GM19468 (cell line): ENCODE data around the gene SMCO2.
"Not testable (repeated sequence)": the region's sequence is repeated elsewhere in the genome, so short reads cannot be mapped to it uniquely, and the experiment has no call there.

Experiments used
- ATAC-seq: cut with Tn5 transposase; IDR thresholded peaks from one replicate; pipeline ENCODE4 v1.9.1; 2021; ENCODE audit warnings: mild to moderate bottlenecking, moderate library complexity, moderate number of reproducible peaks; ENCODE audit not compliant: unreplicated experiment; ENCODE audit errors: extremely low read depth

SMCO2 gene

DNA sequence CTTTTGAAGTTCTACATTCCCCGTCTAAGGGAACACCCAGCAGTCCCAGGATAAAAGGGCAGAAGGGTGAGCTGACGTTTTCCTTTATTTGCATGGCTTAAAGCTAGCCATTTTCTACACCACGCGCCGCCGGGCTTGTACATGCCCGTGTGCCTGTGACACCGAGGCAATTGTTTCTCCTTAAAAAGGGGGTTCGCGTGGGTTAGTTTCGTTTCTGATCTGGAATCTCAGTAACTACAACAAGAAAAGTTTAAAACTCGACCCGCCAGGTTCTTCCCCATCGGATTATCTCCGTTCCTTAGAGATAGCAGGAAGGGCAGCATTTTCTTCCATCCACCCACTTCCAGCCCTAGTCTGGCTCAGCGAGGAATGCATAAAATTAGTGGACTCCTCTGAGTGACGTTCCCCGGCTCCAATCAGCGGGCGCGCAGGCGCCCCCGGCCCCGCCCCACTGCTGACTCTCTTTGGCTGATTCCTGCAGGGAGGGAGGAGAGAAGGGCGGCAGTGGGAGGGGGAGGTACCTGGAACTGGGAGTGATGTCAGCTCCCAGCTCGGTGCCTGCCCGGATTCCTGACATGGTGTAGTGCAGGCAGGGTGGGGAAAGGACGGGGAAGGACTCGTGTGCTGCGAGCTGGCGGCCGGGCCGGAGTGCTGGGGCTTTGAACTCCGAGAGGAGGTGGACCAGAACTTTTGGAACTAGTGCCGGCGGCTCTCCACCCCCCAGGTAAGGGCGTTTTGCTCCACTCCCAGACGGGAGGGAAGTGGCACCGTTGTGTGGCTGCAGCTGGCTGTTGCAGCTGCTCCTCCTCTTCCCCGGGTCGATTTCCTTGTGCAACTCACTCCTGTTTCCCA is 77.3 kb downstream of the SMCO2 start, which contains the start of gene PPFIBP1:
Gene PPFIBP1 (plus strand): TSS at position 565 of the 852 bp plus-strand sequence. CDS start 109,191 bp downstream, outside the sequence.
- ATAC-seq: peak; percentile 76

- no peak for ATAC-seq
These were observed 77.9 kb downstream of the SMCO2 start for GRCh38 chr12:27524494-27524835.

DNA sequence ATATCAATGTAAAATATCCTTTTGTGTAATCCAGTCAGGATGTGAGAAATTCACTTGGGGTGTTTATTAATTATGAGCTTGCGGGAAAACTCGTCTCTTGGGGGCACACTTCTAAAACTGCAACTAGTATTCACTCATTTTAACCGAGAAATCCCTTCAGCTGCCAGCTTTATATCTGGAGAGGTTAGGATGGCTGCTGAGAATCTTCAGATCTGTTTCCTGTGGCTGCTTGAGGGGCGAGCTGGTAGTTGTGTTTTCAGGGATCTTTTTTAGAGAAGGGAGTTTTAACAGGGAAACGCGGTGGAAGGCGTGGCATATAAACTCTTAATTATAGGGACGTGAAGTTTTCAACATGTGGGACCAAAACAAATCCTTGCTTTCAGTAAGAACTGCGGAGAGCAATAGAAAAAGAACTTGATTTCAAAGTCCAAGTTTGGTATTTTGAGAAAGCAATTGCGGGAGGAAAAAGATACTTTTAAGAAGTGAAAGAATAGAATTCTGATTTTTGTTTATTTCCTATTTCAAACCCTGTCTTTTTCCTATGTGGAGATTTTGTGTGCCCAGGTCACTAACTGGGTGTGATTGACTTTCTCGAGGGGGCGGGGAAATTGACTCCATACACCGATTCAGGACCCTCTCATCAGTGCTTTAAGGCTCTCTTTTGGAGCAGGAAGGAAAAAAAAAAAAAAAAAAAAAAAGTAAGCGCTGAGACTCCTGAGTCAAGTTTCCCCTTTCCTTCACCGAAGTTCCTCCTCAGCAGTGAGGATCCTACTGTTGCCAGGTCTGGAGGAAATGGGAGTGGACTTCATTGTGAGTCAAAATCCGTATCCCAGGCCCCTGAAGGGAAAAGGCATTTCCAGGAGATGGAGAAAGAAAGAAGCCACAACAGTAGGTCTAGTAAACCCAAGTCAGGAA is 78.6 kb downstream of the SMCO2 start:
- ATAC-seq: no peak

GRCh38 chr12:27527512-27527911 is 81.0 kb downstream of the SMCO2 start:
- ATAC-seq: no peak

DNA sequence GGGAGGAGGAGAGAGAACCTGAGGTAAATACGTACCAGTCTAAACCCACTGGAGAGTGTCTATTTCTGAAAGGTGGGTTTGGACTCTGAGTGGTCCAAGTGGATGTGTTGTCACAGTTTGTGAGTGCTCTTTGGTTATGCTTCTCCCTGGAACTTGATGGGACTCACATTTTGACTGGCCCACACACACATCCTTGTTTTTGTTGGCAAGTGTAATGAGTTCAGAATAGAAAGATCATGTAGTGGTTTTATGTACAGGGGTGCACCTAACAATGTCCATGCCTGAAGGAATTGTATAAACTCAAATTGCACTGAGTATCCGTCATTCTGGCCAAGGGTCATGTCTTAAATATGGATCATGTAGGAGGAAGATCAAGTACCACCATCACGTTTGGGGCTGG is 82.3 kb downstream of the SMCO2 start:
- ATAC-seq: no peak

GRCh38 chr12:27530157-27530922 is 83.8 kb downstream of the SMCO2 start:
- no peak for ATAC-seq

- no peak for ATAC-seq
These were observed 85.4 kb downstream of the SMCO2 start for GRCh38 chr12:27531896-27532295.

DNA sequence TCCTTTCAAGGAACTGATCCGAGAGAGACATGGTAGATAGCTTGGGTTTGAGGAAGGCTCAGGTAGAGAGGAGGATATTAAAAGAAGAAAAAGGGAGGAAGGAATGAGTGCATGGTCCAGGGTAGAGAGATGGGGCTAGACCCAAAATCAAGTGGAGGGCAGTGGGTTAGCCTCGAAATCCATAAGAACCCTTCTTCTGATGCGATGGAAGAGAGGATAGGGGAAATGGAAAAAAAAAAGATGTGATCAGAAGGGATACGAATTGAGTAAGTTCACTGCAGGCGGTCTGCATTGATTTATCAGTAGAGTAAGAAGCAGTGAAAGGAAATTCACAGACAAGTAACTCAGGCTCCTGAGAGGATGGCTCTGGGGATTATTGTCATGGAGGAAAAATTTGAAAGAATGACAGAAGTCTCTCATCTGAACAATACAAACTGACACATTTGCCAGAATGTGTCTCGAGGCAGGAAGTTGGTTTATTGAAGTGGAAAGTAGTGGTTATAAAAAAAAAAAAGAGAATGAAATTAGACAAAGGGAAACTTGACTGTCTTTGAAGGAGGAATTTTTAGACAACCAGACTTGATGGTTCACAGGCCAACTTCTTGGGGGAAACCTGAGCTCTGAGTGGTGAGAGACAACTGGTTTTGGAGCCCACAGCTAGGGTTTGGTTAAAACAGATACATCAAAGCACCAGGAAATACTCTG is 87.7 kb downstream of the SMCO2 start:
- no peak for ATAC-seq

GRCh38 chr12:27534765-27535161 is 88.2 kb downstream of the SMCO2 start:
- no peak for ATAC-seq

- ATAC-seq: no peak
These were observed 88.8 kb downstream of the SMCO2 start for GRCh38 chr12:27535318-27535717.

GRCh38 chr12:27537855-27538675 is 91.5 kb downstream of the SMCO2 start:
- ATAC-seq: no peak

DNA sequence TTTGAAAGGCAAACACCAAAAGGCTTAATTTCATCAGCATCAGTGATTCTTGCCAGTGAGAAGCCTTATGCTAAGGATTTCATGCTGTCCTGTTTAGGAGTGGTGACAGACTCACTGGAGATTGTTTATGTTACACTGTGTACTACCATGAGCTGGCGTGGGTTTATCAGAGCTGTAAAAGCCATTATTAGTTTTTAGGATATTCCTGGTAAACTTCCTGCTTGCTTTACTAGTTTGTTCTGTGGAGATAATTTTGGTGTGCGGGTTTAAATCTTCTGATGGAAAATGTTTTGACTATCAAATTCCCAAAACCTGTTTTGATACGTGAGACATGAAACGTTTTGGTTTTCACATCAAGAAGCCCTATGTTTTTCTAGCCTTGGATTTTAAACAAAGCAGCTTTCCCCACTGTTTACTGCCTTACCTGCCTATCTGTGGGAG is 92.7 kb downstream of the SMCO2 start:
- ATAC-seq: no peak

GRCh38 chr12:27541031-27541719 is 94.6 kb downstream of the SMCO2 start:
- ATAC-seq: no peak

DNA sequence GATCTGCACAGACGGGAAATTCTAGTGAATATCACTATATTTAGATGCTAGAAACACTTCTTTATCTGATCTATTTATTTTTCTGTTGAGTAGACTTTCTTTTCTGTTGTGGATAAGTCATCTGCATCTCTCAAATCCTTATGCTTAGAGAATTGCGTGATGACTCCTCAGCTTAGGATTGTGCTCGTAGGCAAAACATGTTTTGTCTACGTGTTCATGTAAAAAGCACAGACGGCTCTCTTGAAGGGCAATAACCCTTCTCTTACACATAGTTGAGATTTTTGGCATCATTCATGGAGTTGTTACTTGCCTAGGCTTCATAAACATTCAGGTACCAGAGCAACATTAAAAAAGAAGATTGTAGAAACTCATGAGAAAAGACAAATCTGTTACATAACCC is 96.1 kb downstream of the SMCO2 start:
- no peak for ATAC-seq

DNA sequence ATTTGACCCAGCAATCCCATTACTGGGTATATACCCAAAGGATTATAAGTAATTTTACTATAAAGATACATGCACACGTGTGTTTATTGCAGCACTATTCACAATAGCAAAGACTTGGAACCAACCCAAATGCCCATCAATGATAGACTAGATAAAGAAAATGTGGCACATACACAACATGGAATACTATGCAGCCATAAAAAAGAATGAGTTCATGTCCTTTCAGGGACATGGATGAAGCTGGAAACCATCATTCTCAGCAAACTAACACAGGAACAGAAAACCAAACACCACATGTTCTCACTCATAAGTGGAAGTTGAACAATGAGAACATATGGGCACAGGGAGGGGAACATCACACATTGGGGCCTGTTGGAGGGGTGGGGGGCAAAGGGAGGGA is 98.3 kb downstream of the SMCO2 start:
- ATAC-seq: not testable (repeated sequence)

GRCh38 chr12:27545665-27546064 is 99.1 kb downstream of the SMCO2 start:
- ATAC-seq: no peak

DNA sequence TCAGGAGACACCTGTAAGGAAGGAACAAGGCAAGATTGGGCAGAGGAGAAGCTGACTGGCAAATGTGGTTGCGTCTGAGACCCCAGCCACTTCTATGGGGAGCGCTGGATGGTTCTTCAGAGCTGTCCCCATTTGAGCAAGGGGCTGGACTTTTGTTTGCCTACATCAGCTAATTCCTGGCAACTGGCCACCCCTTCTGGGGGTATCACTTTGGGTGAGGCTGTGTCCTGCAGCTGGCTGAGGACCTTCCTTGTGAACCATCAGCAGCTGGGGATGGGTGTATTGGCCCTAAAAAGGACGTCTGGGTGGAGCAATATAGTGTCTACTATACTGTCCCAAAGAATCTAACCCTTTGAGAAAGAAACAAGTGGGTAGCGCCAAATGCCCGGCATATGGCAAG is 101.1 kb downstream of the SMCO2 start:
- ATAC-seq: no peak
